ENCODE data around the gene PALD1. TPM values are rescaled to one million over a fixed set of nuclear protein-coding genes. Genes with fewer than 3 reads are reported as not detected.

PALD1 gene
- total RNA-seq, 1 donor from 2014 or later: 6.9 TPM

DNA sequence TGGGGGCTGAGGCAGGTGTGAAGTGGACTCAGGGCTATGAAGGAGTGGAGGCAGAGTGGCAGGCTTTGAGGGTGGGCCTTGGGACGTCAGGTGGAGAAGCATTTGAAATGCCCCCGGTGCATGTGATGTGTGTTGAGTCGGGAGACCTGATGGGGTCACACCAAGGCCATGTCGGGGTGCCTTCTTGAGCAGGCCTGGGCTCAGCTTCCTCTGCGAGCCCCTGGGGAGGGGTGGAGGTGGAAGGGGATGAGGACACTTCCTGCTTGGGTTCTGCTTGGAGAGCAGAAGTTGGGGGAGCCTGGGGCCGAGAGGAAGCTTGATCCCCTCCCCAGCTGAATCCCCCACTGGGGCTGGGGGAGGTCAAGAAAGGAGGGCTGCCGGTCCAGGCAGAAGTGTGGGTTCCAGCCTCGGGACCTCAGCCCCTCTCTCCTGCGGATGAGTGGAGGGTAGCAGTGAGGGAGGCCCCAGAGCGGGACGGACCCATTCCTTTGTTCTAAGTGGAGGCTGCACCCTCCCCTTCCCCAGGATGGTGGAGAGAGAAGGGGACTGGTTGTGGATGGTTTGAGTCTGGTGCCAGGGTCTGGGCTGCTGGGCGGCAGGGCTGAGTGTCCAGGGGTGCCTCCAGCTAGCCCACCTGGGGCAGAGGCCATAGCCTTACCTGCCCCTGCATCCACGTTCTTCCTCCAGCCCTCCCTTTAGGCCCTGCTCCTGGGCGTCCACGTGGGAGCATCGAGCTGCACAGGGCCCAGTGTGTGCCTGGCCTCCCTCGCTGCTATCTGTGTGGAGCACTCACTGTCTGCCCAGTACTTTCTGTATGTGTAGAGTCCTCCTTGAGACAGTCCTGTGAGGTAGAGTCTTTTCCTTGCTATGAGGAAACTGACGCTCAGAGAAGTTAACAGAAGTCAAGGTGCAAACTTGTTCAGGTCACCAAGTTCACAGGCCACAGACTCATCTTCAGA is 87.3 kb downstream of the PALD1 start:
- no peak overlapping the region for H3K27ac ChIP-seq

GRCh38 chr10:70566515-70567290 is 88.1 kb downstream of the PALD1 start:
- Histone ChIP-seq H3K27ac (no peak overlapping the region), H3K27me3 (no peaks in the 10 kb centered on the region), H3K4me1 (no peaks in the 10 kb centered on the region), H3K9me3 (no peaks in the 10 kb centered on the region), H3K4me3 (no peak overlapping the region), H3K36me3 (no peaks in the 10 kb centered on the region)
- intact Hi-C loops (cut with DNase I): no loop called here
- DNase-seq (ENCODE audit: extremely low spot score in 2 of 2): no peak
- TF ChIP-seq POLR2AphosphoS5 (IDR thresholded peaks at IDR 0.05; ENCODE audit: insufficient read depth in 1 of 2, low read depth in 1 of 2) (no peak), POLR2A (IDR thresholded peaks at IDR 0.05) (no peak)
- TF ChIP-seq, protein P1, sequence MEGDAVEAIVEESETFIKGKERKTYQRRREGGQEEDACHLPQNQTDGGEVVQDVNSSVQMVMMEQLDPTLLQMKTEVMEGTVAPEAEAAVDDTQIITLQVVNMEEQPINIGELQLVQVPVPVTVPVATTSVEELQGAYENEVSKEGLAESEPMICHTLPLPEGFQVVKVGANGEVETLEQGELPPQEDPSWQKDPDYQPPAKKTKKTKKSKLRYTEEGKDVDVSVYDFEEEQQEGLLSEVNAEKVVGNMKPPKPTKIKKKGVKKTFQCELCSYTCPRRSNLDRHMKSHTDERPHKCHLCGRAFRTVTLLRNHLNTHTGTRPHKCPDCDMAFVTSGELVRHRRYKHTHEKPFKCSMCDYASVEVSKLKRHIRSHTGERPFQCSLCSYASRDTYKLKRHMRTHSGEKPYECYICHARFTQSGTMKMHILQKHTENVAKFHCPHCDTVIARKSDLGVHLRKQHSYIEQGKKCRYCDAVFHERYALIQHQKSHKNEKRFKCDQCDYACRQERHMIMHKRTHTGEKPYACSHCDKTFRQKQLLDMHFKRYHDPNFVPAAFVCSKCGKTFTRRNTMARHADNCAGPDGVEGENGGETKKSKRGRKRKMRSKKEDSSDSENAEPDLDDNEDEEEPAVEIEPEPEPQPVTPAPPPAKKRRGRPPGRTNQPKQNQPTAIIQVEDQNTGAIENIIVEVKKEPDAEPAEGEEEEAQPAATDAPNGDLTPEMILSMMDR (IDR thresholded peaks at IDR 0.05): no peak

More for the DNA sequence above, 87.3 kb downstream of the PALD1 start:
- H3K9me3 ChIP-seq: no peaks in the 10 kb centered on the region
- no peaks in the 10 kb centered on the region for H3K4me1 ChIP-seq
- intact Hi-C loops (cut with DNase I): no loop called here
- no peaks in the 10 kb centered on the region for H3K36me3 ChIP-seq
- no peak for DNase-seq (ENCODE audit: extremely low spot score in 2 of 2)
- no peak overlapping the region for H3K4me3 ChIP-seq
- TF ChIP-seq POLR2A (IDR thresholded peaks at IDR 0.05): no peak
- TF ChIP-seq, protein P1 (IDR thresholded peaks at IDR 0.05): no peak
- TF ChIP-seq POLR2AphosphoS5 (IDR thresholded peaks at IDR 0.05; ENCODE audit: insufficient read depth in 1 of 2, low read depth in 1 of 2): no peak
- no peaks in the 10 kb centered on the region for H3K27me3 ChIP-seq

GRCh38 chr10:70567603-70568002 is 89.0 kb downstream of the PALD1 start:
- Histone ChIP-seq H3K9me3 (no peaks in the 10 kb centered on the region), H3K36me3 (no peaks in the 10 kb centered on the region), H3K4me3 (no peak overlapping the region), H3K27me3 (no peaks in the 10 kb centered on the region), H3K27ac (no peak overlapping the region), H3K4me1 (no peaks in the 10 kb centered on the region)
- TF ChIP-seq POLR2AphosphoS5 (IDR thresholded peaks at IDR 0.05; ENCODE audit: insufficient read depth in 1 of 2, low read depth in 1 of 2) (no peak), POLR2A (IDR thresholded peaks at IDR 0.05) (no peak)
- TF ChIP-seq, protein P1 (IDR thresholded peaks at IDR 0.05): no peak
- intact Hi-C loops (cut with DNase I): no loop called here
- no peak for DNase-seq (ENCODE audit: extremely low spot score in 2 of 2)

DNA sequence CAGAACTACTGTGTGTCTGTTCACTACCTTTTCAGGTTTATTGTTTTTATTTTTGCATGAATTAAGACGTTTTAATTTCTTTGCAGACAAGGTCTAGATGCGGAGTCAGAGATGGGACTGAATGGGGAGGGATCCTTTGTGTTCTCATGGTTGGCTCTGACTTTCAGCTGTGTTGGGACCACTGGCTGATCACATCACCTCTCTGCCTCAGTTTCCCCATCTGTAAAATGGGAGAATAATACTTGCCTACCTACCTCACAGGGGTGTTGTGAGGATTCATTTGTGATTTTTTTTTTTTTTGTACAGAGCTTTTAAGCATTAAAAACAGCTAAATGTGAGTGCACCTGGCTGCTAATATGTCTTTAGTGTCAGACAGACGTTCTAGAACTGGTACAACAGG is 89.5 kb downstream of the PALD1 start:
- no peaks in the 10 kb centered on the region for H3K27me3 ChIP-seq
- H3K27ac ChIP-seq: no peak overlapping the region
- H3K36me3 ChIP-seq: no peaks in the 10 kb centered on the region
- intact Hi-C loops (cut with DNase I): no loop called here
- H3K4me1 ChIP-seq: no peaks in the 10 kb centered on the region
- no peaks in the 10 kb centered on the region for H3K9me3 ChIP-seq
- no peak overlapping the region for H3K4me3 ChIP-seq
- no peak for DNase-seq (ENCODE audit: extremely low spot score in 2 of 2)
- no peak for TF ChIP-seq POLR2AphosphoS5 (IDR thresholded peaks at IDR 0.05; ENCODE audit: insufficient read depth in 1 of 2, low read depth in 1 of 2)

DNA sequence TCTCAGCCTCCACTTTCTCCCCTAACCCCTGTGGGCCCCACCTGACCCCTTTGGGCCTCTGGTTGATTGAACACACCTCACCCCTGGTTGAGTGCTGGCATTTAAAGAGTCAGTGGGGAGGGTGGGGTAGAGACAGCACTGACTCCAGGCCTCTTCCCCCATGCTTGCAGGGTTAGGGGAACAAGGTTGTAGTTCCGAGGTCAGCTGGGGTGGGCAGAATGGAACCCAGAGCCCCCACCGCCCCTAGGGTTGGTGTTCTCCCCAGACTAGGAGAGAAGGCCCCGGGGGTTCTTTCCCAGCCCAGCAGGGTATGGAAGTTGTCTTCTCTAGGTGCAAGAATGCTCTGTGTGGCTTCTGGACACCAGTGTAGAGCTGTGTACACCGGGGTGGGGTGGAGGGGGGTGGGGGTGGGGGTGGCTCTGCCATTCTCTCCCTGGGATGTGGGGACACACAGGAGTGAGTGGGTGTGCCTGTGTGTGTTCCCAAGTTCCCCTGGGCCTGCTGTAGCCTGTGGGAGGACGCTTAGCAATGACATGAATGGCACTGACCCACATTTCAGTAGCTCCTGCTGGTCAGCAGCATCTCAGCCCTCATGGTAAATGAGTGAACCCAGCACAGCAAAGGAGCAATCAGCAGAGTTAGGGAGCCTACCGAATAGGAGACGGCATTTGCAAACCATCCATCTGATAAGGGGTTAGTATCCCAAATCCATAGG is 90.4 kb downstream of the PALD1 start:
- no peaks in the 10 kb centered on the region for H3K9me3 ChIP-seq
- intact Hi-C loops (cut with DNase I): no loop called here
- no peaks in the 10 kb centered on the region for H3K36me3 ChIP-seq
- no peak overlapping the region for H3K27ac ChIP-seq
- no peaks in the 10 kb centered on the region for H3K27me3 ChIP-seq
- H3K4me3 ChIP-seq: no peak overlapping the region
- no peak for DNase-seq (ENCODE audit: extremely low spot score in 2 of 2)
- no peaks in the 10 kb centered on the region for H3K4me1 ChIP-seq
- no peak for TF ChIP-seq POLR2AphosphoS5 (IDR thresholded peaks at IDR 0.05; ENCODE audit: insufficient read depth in 1 of 2, low read depth in 1 of 2)
- no peak for TF ChIP-seq POLR2A (IDR thresholded peaks at IDR 0.05)
- TF ChIP-seq, protein P1 (IDR thresholded peaks at IDR 0.05): no peak
